IMR-90 (cell line): ENCODE results near the gene SEMA6A.

Experiments used
- CTCF ChIP-seq: conservative IDR thresholded peaks from 2 replicates; pipeline ENCODE4 v1.5.1; 2012; ENCODE audit warnings: mild to moderate bottlenecking, low read depth, low read length, improper control_type of control experiment
- POLR2A ChIP-seq: IDR thresholded peaks from 2 replicates; pipeline ENCODE4 v1.6.1; 2012; ENCODE audit warnings: mild to moderate bottlenecking, low read depth, low read length

- TF ChIP-seq CTCF, result no peak
- TF ChIP-seq POLR2A, result no peak
Measured at GRCh38 chr5:116554764-116555163, 19.9 kb downstream of the SEMA6A start.
